ENCODE measurements around the gene SNHG17. TPM values are rescaled to one million over a fixed set of nuclear protein-coding genes. Genes with fewer than 3 reads are reported as not detected.

SNHG17 gene
- total and polyA plus RNA-seq, 2 of the 4 experiments (the other 2 are of a cell fraction), result 5.4 to 38.2 TPM

DNA sequence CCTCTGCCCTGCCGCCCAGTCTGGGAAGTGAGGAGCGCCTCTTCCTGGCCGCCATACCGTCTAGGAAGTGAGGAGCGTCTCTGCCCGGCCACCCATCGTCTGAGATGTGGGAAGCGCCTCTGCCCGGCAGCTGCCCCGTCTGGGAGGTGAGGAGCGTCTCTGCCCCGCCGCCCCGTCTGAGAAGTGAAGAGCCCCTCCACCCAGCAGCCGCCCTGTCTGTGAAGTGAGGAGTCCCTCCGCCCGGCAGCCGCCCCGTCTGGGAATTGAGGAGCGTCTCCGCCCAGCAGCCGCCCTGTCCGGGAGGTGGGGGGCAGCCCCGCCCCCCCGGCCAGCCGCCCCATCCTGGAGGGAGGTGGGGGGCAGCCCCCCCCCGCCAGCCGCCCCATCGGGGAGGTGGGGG is 27.8 kb downstream of the SNHG17 start:
- ChIA-PET POLR2A (ENCODE audit: unreplicated experiment) (no interaction called here), CTCF (no interaction called here)
- Histone ChIP-seq H3K9ac (ENCODE audit: low read depth, low read length) (no peak overlapping the region), H3K56ac (ENCODE audit: extremely low read depth, insufficient read depth, low read length) (no peak overlapping the region), H4K91ac (ENCODE audit: insufficient read depth, low read depth, low read length) (no peak overlapping the region), H3K36me3 (ENCODE audit: control insufficient read depth, insufficient read depth, low read length) (peaks cover 3% of the 10 kb centered on the region; the same call in 1 of the 2 replicates), H2AK5ac (ENCODE audit: low read depth, low read length) (no peak overlapping the region), H4K5ac (ENCODE audit: low read depth, low read length) (no peak overlapping the region), H2BK15ac (ENCODE audit: low read depth, low read length) (no peak overlapping the region), H4K20me1 (ENCODE audit: insufficient read depth, low read length) (no peaks in the 10 kb centered on the region), H3K4me3 (ENCODE audit: insufficient read depth, low read depth, low read length) (no peak overlapping the region), H3K14ac (replicated peaks; ENCODE audit: low read depth, low read length) (no peak overlapping the region), H3K9me1 (ENCODE audit: insufficient read depth, low read length) (no peaks in the 10 kb centered on the region), H2AFZ (replicated peaks; ENCODE audit: low read length, poor library complexity) (no peak overlapping the region), H2BK120ac (ENCODE audit: low read depth, low read length) (no peak overlapping the region), H3K4ac (ENCODE audit: low read depth, low read length) (no peak overlapping the region), H3K9me3 (ENCODE audit: control insufficient read depth, insufficient read depth, low read length) (peaks cover 2% of the 10 kb centered on the region; the same call in 1 of the 2 replicates), H2BK5ac (ENCODE audit: low read depth, low read length, poor library complexity, severe bottlenecking) (no peak overlapping the region), H3K23ac (ENCODE audit: low read depth, low read length) (no peak overlapping the region), H3K4me2 (ENCODE audit: low read depth, low read length) (no peak overlapping the region), H2AK9ac (replicated peaks; ENCODE audit: low read depth, low read length, poor library complexity) (no peak overlapping the region), H4K8ac (ENCODE audit: low read depth in 2 of 2, low read length in 2 of 2) (no peak overlapping the region), H3K18ac (ENCODE audit: low read depth, low read length) (no peak overlapping the region), H3K4me1 (ENCODE audit: control insufficient read depth, insufficient read depth, low read length) (no peaks in the 10 kb centered on the region), H2BK20ac (ENCODE audit: low read depth, low read length) (no peak overlapping the region), H3K27ac (ENCODE audit: insufficient read depth, low read length) (no peak overlapping the region), H3K27me3 (ENCODE audit: control insufficient read depth, insufficient read depth, low read length) (no peaks in the 10 kb centered on the region), H3K79me1 (ENCODE audit: low read depth in 1 of 2, low read length in 2 of 2) (no peaks in the 10 kb centered on the region)
- dilution Hi-C loops (cut with HindIII; ENCODE audit: low sequenced_read_pairs, unreplicated experiment), result no loop called here
- in situ Hi-C loops (cut with MboI; ENCODE audit: low sequenced_read_pairs), result no loop called here
- ATAC-seq (ENCODE audit: low read depth) (no peak), DNase-seq (no peak)
- intact Hi-C loops (cut with micrococcal nuclease), result loop anchor here (5.0 kb wide), 1 partner anchor 350 kb away; no protein-coding TSS in a partner anchor
- no CpG with 5 or more reads among the region's 29 CpGs for WGBS, 2 experiments (ENCODE audit: extremely low coverage in 2 of 2, insufficient read length in 1 of 2)
- BruUV-seq (replicated peaks), result no TSS peak
- no peak for TF ChIP-seq SMC3 (IDR thresholded peaks at IDR 0.05; ENCODE audit: low read depth, low read length)
- no peak for TF ChIP-seq RCOR1 (IDR thresholded peaks at IDR 0.05; ENCODE audit: insufficient replicate concordance, low read length)
- TF ChIP-seq CEBPB (IDR thresholded peaks at IDR 0.05; ENCODE audit: low read depth, low read length), result no peak
- TF ChIP-seq, protein P1, sequence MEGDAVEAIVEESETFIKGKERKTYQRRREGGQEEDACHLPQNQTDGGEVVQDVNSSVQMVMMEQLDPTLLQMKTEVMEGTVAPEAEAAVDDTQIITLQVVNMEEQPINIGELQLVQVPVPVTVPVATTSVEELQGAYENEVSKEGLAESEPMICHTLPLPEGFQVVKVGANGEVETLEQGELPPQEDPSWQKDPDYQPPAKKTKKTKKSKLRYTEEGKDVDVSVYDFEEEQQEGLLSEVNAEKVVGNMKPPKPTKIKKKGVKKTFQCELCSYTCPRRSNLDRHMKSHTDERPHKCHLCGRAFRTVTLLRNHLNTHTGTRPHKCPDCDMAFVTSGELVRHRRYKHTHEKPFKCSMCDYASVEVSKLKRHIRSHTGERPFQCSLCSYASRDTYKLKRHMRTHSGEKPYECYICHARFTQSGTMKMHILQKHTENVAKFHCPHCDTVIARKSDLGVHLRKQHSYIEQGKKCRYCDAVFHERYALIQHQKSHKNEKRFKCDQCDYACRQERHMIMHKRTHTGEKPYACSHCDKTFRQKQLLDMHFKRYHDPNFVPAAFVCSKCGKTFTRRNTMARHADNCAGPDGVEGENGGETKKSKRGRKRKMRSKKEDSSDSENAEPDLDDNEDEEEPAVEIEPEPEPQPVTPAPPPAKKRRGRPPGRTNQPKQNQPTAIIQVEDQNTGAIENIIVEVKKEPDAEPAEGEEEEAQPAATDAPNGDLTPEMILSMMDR (conservative IDR thresholded peaks at IDR 0.05; ENCODE audit: low read depth, low read length), result no peak
- TF ChIP-seq MXI1 (IDR thresholded peaks at IDR 0.05; ENCODE audit: borderline replicate concordance, low read depth, low read length), result no peak
- no peak for TF ChIP-seq MAZ (IDR thresholded peaks at IDR 0.05; ENCODE audit: borderline replicate concordance, low read depth, low read length)
- TF ChIP-seq BHLHE40 (IDR thresholded peaks at IDR 0.05; ENCODE audit: low read depth, low read length), result no peak
- TF ChIP-seq CHD1 (IDR thresholded peaks at IDR 0.05; ENCODE audit: low read depth, low read length), result no peak
- TF ChIP-seq POLR2A (IDR thresholded peaks at IDR 0.05; ENCODE audit: low read depth, low read length), result no peak
- TF ChIP-seq FOS (IDR thresholded peaks at IDR 0.05; ENCODE audit: low read depth, low read length), result no peak
- TF ChIP-seq, protein P2, sequence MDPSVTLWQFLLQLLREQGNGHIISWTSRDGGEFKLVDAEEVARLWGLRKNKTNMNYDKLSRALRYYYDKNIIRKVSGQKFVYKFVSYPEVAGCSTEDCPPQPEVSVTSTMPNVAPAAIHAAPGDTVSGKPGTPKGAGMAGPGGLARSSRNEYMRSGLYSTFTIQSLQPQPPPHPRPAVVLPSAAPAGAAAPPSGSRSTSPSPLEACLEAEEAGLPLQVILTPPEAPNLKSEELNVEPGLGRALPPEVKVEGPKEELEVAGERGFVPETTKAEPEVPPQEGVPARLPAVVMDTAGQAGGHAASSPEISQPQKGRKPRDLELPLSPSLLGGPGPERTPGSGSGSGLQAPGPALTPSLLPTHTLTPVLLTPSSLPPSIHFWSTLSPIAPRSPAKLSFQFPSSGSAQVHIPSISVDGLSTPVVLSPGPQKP (IDR thresholded peaks at IDR 0.05; ENCODE audit: borderline replicate concordance, low read depth, low read length), result no peak
- TF ChIP-seq, protein P3, sequence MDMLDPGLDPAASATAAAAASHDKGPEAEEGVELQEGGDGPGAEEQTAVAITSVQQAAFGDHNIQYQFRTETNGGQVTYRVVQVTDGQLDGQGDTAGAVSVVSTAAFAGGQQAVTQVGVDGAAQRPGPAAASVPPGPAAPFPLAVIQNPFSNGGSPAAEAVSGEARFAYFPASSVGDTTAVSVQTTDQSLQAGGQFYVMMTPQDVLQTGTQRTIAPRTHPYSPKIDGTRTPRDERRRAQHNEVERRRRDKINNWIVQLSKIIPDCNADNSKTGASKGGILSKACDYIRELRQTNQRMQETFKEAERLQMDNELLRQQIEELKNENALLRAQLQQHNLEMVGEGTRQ (IDR thresholded peaks at IDR 0.05; ENCODE audit: low read depth, low read length), result no peak
- no peak for TF ChIP-seq NFE2L2 (IDR thresholded peaks at IDR 0.05; ENCODE audit: low read depth, low read length)
- TF ChIP-seq MAFK (IDR thresholded peaks at IDR 0.05; ENCODE audit: low read depth, low read length), result no peak
- TF ChIP-seq RFX5 (IDR thresholded peaks at IDR 0.05; ENCODE audit: low read depth, low read length), result no peak
- TF ChIP-seq RAD21 (IDR thresholded peaks at IDR 0.05; ENCODE audit: low read length), result no peak
